ENCODE data around the gene TMEM80. TPM values are rescaled to one million over a fixed set of nuclear protein-coding genes. Genes with fewer than 3 reads are reported as not detected.

TMEM80 gene
- total RNA-seq, 6 donors from 2014 or later, result 28.6 to 62.9 (median 36.1) TPM

DNA sequence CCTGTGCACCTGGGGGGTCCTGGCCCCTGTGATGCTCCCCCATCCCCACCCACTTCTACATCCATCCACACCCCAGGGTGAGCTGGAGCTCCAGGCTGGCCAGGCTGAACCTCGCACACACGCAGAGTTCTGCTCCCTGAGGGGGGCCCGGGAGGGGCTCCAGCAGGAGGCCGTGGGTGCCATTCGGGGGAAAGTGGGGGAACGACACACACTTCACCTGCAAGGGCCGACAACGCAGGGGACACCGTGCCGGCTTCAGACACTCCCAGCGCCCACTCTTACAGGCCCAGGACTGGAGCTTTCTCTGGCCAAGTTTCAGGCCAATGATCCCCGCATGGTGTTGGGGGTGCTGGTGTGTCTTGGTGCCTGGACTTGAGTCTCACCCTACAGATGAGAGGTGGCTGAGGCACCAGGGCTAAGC is 31.7 kb downstream of the TMEM80 start:
- H3K4me1 ChIP-seq, result peaks cover 22 to 52% (median 30%) of the 10 kb centered on the region in 4 donors
- 85 to 86% methylated on average over 2 to 12 of the region's 12 CpGs for WGBS, 2 donors

DNA sequence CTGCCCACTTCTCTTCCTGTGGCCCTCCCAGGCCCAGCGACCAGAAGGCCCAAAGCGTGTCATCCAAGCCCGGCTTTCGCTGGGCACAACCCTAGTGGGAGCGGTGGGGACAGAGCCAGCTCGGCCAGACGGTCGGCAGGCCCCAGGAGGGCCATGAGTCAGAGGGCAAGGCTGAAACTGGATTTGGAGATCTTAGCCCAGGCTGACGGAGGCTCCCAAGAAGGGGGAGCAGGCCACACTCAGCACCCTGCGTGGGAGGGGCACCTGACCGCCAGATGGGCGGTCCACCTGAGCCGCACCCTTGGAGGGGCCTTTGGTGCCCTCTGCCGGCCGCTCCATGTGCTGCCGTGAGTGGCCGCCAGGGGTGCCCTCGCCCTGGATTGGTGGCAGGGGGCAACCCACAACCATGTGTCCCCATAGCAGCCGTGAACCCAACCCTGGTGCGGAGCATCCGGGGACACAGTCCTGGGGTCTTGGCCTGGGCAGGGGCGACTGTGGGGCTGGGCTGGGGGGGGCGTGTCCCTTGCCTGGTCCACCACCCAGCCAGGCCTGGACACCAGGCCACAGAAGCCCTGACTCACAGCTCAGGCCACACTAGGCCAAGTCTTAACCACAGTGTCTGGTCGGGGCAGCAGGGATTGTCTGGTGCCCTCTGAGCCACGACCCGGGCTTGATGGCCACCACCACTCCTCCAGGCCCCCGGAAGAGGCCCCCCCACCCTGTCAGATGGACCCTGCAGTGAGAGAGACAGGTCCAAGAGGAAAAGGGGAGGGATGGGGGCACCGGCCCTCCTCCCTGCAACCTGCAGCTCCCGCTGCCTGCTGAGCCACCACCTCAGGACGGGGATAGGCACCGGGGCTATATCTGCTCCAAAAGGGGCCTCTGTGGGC is 32.5 kb downstream of the TMEM80 start:
- ATAC-seq (ENCODE audit: low FRiP score in 2 of 2) (peak; percentile 88 to 95), DNase-seq (peak; percentile 94 to 96)
- 47 to 66% methylated on average over 4 to 14 of the region's 31 CpGs for WGBS, 2 donors
- H3K9me3 ChIP-seq, result no peaks in the 10 kb centered on the region
- no peak overlapping the region for H3K4me3 ChIP-seq
- H3K4me1 ChIP-seq, result peaks cover 20 to 51% (median 28%) of the 10 kb centered on the region in 4 donors
- H3K27ac ChIP-seq, result peak overlapping the region; percentile 30 to 79 (median 50)
- no peak for TF ChIP-seq EP300 (IDR thresholded peaks at IDR 0.05)
- TF ChIP-seq POLR2AphosphoS5 (IDR thresholded peaks at IDR 0.05), result peak; percentile 17 to 22
- TF ChIP-seq, protein P1, sequence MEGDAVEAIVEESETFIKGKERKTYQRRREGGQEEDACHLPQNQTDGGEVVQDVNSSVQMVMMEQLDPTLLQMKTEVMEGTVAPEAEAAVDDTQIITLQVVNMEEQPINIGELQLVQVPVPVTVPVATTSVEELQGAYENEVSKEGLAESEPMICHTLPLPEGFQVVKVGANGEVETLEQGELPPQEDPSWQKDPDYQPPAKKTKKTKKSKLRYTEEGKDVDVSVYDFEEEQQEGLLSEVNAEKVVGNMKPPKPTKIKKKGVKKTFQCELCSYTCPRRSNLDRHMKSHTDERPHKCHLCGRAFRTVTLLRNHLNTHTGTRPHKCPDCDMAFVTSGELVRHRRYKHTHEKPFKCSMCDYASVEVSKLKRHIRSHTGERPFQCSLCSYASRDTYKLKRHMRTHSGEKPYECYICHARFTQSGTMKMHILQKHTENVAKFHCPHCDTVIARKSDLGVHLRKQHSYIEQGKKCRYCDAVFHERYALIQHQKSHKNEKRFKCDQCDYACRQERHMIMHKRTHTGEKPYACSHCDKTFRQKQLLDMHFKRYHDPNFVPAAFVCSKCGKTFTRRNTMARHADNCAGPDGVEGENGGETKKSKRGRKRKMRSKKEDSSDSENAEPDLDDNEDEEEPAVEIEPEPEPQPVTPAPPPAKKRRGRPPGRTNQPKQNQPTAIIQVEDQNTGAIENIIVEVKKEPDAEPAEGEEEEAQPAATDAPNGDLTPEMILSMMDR (IDR thresholded peaks at IDR 0.05), result peak; percentile 96 to 99 (median 98)
- peak in 1 of 4 donors; percentile 32 for TF ChIP-seq POLR2A (IDR thresholded peaks at IDR 0.05)
- peaks cover 0 to 22% (median 8%) of the 10 kb centered on the region in 4 donors for H3K27me3 ChIP-seq
- peaks cover 0 to 4% (median 1%) of the 10 kb centered on the region in 4 donors for H3K36me3 ChIP-seq

More for the DNA sequence above, 31.7 kb downstream of the TMEM80 start:
- peak in 1 of 2 donors; percentile 54 for DNase-seq
- Histone ChIP-seq H3K4me3 (no peak overlapping the region), H3K9me3 (no peaks in the 10 kb centered on the region), H3K36me3 (peaks cover 0 to 4% (median 1%) of the 10 kb centered on the region in 4 donors), H3K27me3 (peaks cover 0 to 27% (median 8%) of the 10 kb centered on the region in 4 donors), H3K27ac (peak overlapping the region in 3 of 4 donors; percentile 38 to 79 (median 63))
- peak in 1 of 2 donors; percentile 1 for ATAC-seq (ENCODE audit: low FRiP score in 2 of 2)
- TF ChIP-seq EP300 (IDR thresholded peaks at IDR 0.05) (no peak), POLR2AphosphoS5 (IDR thresholded peaks at IDR 0.05) (no peak), POLR2A (IDR thresholded peaks at IDR 0.05) (no peak)
- TF ChIP-seq, protein P1 (IDR thresholded peaks at IDR 0.05), result no peak

DNA sequence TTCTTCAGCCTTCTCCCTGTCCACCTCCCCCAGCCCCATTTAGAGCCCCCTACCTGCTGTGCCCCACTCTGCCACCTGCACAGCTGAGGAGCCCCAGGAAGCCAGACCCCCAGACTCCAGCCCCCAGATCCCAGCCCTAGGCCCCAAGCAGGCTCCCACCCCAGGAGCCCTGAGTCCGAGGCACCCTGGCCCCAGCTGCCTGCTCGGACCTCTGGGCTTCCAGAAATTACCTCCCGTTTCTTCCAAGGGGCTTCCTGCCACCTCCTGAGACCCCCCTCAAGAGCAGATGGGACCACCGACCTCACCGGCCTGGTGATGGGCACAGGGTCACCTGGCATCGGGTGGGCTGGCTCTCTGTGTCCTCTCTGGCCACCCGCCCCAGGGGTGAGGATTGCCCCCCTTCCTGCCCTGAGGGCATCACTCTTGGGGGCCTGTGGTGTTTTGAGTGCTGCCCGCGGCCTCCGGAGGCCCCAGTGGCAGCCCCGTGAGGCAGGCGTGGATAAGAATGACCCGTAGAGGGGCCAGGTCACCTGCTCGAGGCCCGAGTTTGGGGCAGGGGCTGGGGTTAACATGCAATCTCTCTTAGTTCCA is 33.4 kb downstream of the TMEM80 start:
- H3K36me3 ChIP-seq, result peaks cover 0 to 4% (median 1%) of the 10 kb centered on the region in 4 donors
- no peak for ATAC-seq (ENCODE audit: low FRiP score in 2 of 2)
- 58 to 71% methylated on average over 9 to 12 of the region's 15 CpGs for WGBS, 2 donors
- peak in 1 of 2 donors; percentile 58 for DNase-seq
- peaks cover 20 to 49% (median 27%) of the 10 kb centered on the region in 4 donors for H3K4me1 ChIP-seq
- no peaks in the 10 kb centered on the region for H3K9me3 ChIP-seq
- peak overlapping the region in 2 of 4 donors; percentile 39 to 79 for H3K27ac ChIP-seq
- H3K4me3 ChIP-seq, result no peak overlapping the region
- TF ChIP-seq EP300 (IDR thresholded peaks at IDR 0.05) (no peak), POLR2AphosphoS5 (IDR thresholded peaks at IDR 0.05) (no peak), POLR2A (IDR thresholded peaks at IDR 0.05) (no peak)
- TF ChIP-seq, protein P1 (IDR thresholded peaks at IDR 0.05), result no peak
- peaks cover 0 to 22% (median 8%) of the 10 kb centered on the region in 4 donors for H3K27me3 ChIP-seq

DNA sequence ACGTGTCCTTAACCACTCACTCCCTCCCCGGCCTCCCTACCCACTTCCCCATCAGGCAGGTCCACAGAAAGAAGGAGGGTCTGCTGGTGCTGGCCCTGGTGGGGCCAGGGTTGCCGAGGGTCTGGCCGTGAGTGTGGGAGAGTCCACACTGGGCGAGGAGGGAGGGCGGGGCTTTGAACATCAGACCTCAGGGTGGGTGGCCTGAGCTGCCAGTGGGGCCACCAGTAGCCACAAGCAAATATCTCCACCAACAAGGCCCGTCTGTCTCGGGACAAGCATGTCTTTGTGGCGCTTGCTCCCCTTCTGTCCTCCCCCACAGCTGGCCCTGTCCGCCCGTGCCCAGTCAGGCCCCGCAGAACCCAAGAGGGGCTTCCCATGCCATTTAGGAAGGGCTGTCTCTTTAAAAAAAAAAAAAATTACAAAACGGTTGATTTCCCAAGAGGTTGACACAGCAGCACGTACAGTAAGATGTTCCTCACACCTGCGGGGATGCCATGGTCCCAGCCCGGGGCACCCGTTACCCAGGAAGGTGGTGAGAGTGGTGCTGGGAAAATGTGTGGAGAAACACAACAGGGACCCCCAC is 34.0 kb downstream of the TMEM80 start:
- ATAC-seq (ENCODE audit: low FRiP score in 2 of 2), result no peak
- whole genome bisulfite sequencing, 2 donors, result 34 to 49% methylated on average over 13 to 17 of the region's 17 CpGs
- Histone ChIP-seq H3K27ac (peak overlapping the region in 2 of 4 donors; percentile 39 to 79), H3K27me3 (peaks cover 0 to 18% (median 8%) of the 10 kb centered on the region in 4 donors), H3K36me3 (no peaks in the 10 kb centered on the region), H3K4me1 (peaks cover 20 to 49% (median 27%) of the 10 kb centered on the region in 4 donors), H3K9me3 (no peaks in the 10 kb centered on the region), H3K4me3 (no peak overlapping the region)
- DNase-seq, result peak in 1 of 2 donors; percentile 71
- TF ChIP-seq, protein P1 (IDR thresholded peaks at IDR 0.05), result no peak
